ENCODE data around the gene ADGRL2. TPM values are rescaled to one million over a fixed set of nuclear protein-coding genes. Genes with fewer than 3 reads are reported as not detected.

Gene ADGRL2
- total RNA-seq, 4 donors from 2014 or later, result 72.4 to 89.7 (median 78.8) TPM

DNA sequence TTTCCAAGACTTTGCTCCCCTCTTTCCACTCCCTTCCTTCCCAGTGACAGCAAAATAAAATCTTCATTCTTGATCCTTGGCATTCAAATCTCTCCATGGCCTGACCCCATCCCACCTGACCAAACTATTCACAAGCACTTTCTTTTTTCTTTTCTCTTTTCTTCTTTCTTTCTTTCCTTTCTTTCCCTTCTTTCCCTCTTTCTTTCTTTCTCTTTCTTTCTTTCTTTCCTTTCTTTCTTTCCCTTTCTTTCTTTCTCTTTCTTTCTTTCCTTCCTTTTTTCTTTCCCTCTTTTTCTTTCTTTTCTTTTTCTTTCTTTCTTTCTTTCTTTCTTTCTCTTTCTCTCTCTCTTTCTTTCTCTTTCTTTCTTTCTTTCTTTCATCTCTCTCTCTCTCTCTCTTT is 207.1 kb downstream of the ADGRL2 start:
- Histone ChIP-seq H3K4me1 (no peaks in the 10 kb centered on the region), H3K4me3 (no peak overlapping the region), H3K27ac (replicated peaks in 1 of 4) (no peak overlapping the region), H3K36me3 (no peaks in the 10 kb centered on the region), H3K27me3 (no peaks in the 10 kb centered on the region), H3K9me3 (no peaks in the 10 kb centered on the region)
- no peak for TF ChIP-seq POLR2A (IDR thresholded peaks at IDR 0.05; ENCODE audit: low read depth)
- TF ChIP-seq, protein P1, sequence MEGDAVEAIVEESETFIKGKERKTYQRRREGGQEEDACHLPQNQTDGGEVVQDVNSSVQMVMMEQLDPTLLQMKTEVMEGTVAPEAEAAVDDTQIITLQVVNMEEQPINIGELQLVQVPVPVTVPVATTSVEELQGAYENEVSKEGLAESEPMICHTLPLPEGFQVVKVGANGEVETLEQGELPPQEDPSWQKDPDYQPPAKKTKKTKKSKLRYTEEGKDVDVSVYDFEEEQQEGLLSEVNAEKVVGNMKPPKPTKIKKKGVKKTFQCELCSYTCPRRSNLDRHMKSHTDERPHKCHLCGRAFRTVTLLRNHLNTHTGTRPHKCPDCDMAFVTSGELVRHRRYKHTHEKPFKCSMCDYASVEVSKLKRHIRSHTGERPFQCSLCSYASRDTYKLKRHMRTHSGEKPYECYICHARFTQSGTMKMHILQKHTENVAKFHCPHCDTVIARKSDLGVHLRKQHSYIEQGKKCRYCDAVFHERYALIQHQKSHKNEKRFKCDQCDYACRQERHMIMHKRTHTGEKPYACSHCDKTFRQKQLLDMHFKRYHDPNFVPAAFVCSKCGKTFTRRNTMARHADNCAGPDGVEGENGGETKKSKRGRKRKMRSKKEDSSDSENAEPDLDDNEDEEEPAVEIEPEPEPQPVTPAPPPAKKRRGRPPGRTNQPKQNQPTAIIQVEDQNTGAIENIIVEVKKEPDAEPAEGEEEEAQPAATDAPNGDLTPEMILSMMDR (IDR thresholded peaks at IDR 0.05), result no peak
- no peak for TF ChIP-seq EP300 (IDR thresholded peaks at IDR 0.05)
- TF ChIP-seq POLR2AphosphoS5 (IDR thresholded peaks at IDR 0.05), result no peak
- no peak for DNase-seq (ENCODE audit: extremely low spot score)
- intact Hi-C loops (cut with DNase I), result no loop called here

DNA sequence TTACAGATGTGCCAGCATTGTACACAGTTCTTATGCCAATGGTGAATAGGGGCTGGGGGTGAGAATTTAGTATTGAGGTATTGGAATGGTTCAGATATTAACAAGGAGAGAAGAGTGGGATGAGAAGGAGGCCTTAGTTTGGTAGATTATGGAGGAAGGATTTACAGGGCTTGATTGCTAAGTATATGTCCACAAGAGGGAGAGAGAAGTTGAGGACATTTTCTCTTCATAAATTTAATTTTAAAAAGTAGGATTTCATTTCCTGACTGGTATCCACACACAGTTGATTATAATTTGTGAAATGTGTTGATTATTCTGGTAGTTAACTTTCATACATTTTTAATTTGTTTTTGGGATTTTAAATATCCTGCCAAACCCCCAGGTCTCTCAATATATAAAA is 213.0 kb downstream of the ADGRL2 start:
- intact Hi-C loops (cut with DNase I), result no loop called here
- TF ChIP-seq EP300 (IDR thresholded peaks at IDR 0.05) (no peak), POLR2A (IDR thresholded peaks at IDR 0.05; ENCODE audit: low read depth) (no peak), POLR2AphosphoS5 (IDR thresholded peaks at IDR 0.05) (no peak)
- TF ChIP-seq, protein P1 (IDR thresholded peaks at IDR 0.05), result peak in 1 of 3 experiments; percentile 10
- Histone ChIP-seq H3K4me1 (no peaks in the 10 kb centered on the region), H3K27me3 (no peaks in the 10 kb centered on the region), H3K27ac (replicated peaks in 1 of 4) (no peak overlapping the region), H3K9me3 (no peaks in the 10 kb centered on the region), H3K36me3 (no peaks in the 10 kb centered on the region), H3K4me3 (no peak overlapping the region)
- DNase-seq (ENCODE audit: extremely low spot score), result no peak

DNA sequence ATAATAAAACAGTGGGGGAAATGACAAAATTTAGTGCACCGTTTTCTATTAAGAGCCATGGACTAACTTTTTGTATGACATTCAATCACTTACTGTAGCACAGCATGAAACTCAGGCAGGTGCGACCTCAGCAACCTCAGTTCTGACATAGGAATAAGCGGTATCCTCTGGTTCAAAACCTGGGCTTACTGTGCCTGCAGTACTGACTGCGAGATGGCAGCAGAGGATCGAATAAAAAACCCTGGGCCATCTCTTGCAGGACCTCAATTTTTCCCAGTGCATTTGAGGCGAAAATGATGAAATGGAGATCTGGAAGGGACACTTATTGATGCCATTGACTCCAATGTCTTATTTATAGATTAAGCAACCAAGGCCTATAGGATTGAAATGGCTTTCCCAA is 214.7 kb downstream of the ADGRL2 start:
- no peak for TF ChIP-seq EP300 (IDR thresholded peaks at IDR 0.05)
- TF ChIP-seq POLR2A (IDR thresholded peaks at IDR 0.05; ENCODE audit: low read depth), result no peak
- TF ChIP-seq, protein P1 (IDR thresholded peaks at IDR 0.05), result no peak
- no peak for TF ChIP-seq POLR2AphosphoS5 (IDR thresholded peaks at IDR 0.05)
- no peak overlapping the region for H3K27ac ChIP-seq (replicated peaks in 1 of 4)
- intact Hi-C loops (cut with DNase I), result no loop called here
- no peak overlapping the region for H3K4me3 ChIP-seq
- 97% methylated on average over 6 of the region's 6 CpGs for WGBS
- H3K4me1 ChIP-seq, result no peaks in the 10 kb centered on the region
- no peaks in the 10 kb centered on the region for H3K27me3 ChIP-seq
- DNase-seq (ENCODE audit: extremely low spot score), result no peak
- H3K9me3 ChIP-seq, result no peaks in the 10 kb centered on the region
- H3K36me3 ChIP-seq, result no peaks in the 10 kb centered on the region

DNA sequence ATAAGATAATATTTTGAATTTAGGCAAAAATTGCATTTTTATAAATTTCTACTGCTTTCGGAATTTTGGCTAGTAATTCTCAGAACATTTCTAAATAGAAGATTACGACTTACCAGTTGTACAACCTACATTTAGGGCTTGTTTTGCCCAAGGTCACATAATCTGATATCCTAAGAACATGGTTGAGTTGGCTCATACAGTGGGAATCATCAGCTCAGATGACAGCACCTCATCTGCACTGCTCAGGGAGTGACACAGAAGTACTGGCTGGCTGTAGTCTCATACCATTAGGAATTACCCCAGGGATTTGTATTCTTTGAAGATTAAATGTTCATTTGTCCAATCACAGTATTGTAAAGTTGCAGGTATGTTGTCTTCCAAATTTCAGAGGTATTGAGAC is 217.6 kb downstream of the ADGRL2 start:
- Histone ChIP-seq H3K27ac (replicated peaks in 1 of 4) (no peak overlapping the region), H3K4me1 (no peaks in the 10 kb centered on the region), H3K36me3 (no peaks in the 10 kb centered on the region), H3K4me3 (no peak overlapping the region), H3K9me3 (no peaks in the 10 kb centered on the region), H3K27me3 (no peaks in the 10 kb centered on the region)
- TF ChIP-seq POLR2AphosphoS5 (IDR thresholded peaks at IDR 0.05) (no peak), EP300 (IDR thresholded peaks at IDR 0.05) (no peak), POLR2A (IDR thresholded peaks at IDR 0.05; ENCODE audit: low read depth) (no peak)
- TF ChIP-seq, protein P1 (IDR thresholded peaks at IDR 0.05), result no peak
- 100% methylated on average over 2 of the region's 2 CpGs for WGBS
- DNase-seq (ENCODE audit: extremely low spot score), result no peak
- intact Hi-C loops (cut with DNase I), result no loop called here

DNA sequence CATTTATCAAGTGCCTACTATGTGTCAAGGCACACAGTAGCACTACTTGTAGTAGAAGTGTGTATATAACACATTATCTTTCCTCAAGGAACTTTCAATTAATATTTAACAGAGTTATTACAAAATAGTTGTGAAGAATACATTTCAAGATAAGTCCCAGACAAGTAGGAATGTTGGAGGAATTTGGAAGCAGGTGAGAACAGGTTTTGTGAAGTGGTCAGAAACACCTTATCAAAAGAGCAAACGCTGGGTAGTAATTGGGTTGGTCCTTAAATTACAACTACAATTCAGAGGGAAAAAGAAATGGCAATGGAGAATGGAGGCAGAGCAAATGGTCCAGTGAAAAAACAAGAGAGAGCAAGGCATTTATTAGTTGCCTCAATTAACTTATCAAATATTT is 218.8 kb downstream of the ADGRL2 start:
- H3K4me3 ChIP-seq, result no peak overlapping the region
- no peak for DNase-seq (ENCODE audit: extremely low spot score)
- 88% methylated on average over 1 of the region's 1 CpG for WGBS
- H3K27ac ChIP-seq (replicated peaks in 1 of 4), result no peak overlapping the region
- TF ChIP-seq, protein P1 (IDR thresholded peaks at IDR 0.05), result no peak
- TF ChIP-seq POLR2A (IDR thresholded peaks at IDR 0.05; ENCODE audit: low read depth), result no peak
- no peak for TF ChIP-seq EP300 (IDR thresholded peaks at IDR 0.05)
- TF ChIP-seq POLR2AphosphoS5 (IDR thresholded peaks at IDR 0.05), result no peak
- H3K9me3 ChIP-seq, result no peaks in the 10 kb centered on the region
- H3K27me3 ChIP-seq, result no peaks in the 10 kb centered on the region
- no peaks in the 10 kb centered on the region for H3K36me3 ChIP-seq
- H3K4me1 ChIP-seq, result no peaks in the 10 kb centered on the region
- intact Hi-C loops (cut with DNase I), result no loop called here

All from esophagus muscularis mucosa (tissue), 4 donors.